ENCODE measurements around the gene GLRB.
"Not testable (repeated sequence)": the region's sequence is repeated elsewhere in the genome, so short reads cannot be mapped to it uniquely, and the experiment has no call there.

The GLRB gene

DNA sequence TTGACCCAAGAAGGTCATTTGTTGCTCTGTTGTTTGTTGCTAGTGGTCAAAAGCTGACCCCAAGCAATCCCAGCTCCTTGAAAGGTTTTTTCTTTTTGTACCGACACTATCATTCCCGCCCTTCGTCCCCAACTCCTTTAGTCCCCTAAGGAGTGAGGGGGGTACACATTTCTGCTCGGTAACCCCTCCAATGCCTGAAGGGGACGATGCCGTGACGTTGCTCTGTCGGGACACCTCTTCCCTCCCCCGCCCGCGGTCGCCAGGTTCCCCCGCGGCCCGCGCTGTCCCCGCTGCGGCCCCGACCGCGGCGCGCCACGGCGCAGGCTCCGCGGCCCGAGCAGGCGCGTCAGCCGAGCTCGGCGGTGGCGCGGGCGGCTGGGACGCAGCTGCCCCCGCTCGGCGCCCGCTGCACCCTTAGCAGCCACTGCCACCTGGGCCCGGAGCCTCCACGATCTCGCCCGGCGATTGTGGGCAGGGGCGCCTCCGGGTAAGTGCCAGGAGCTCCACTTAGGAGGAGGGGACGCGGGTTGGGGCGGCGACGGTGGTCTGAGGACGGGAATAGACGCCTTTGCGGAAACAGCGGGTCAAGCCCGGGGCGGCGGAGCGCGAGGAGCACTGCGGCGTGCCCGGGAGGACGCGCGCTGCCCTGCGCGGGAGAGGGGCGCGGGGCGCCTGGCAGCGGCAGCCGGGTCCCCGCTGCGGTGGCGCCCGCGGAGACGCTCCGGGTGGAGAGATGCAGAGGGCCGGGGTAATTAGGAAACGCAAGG, at the start of gene GLRB:
TSS of gene GLRB (plus strand) at position 340 of the 767 bp plus-strand sequence. CDS start 1,875 bp downstream, outside the sequence.
- DNase-seq: no peak

DNA sequence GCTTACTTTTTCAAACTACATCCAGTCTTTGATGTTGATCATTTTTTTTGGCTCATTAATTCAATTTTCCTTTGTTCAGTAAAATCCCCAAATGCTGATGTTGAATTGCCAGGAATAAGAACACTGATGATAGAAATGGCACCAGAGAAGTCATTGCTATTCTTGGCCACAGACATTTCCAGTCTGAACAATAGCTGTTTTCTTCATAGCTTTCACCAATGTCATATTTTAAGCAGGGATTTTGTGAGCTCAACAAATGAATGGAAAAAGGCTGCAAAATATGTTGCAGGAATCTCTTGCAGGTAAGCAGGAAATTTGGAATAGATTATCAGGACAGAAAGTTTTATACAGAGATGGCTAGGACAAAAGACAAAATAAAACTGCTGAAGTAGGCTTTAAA, 40.5 kb upstream of the GLRB start:
- DNase-seq: no peak

GRCh38 chr4:157040405-157040804, 35.5 kb upstream of the GLRB start:
- no peak for DNase-seq

- no peak for DNase-seq
These were observed 32.8 kb upstream of the GLRB start for GRCh38 chr4:157043131-157043530.

DNA sequence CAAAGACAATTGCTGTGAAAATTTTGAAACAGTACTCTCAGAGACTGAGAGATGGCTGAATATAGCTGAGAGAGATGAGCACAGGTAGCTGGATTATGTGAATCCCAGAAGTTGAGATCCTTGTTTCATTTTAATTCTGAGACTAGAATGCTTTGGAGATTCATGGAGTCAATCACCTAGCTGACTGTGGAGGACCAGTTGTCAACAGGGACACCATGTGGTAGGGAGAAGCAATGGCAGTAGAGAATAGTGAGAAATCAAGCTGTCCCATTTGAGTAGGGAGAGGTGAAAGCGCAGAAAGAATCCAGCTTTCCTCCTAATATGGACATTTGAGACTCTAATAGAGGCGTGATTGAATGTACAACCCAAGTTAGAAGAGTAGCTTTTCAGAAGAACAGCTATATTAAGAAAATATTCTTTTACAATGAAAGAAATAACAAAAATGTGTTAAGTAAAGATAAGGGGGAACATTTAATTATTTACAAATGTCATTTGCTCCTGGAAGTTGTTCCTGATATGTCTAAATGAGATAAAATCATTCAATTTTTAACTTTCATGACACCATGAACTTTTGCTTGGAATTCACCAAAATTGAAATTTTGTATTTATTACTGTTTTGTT, 30.3 kb upstream of the GLRB start:
- DNase-seq: no peak

- no peak for DNase-seq
These were observed 27.7 kb upstream of the GLRB start for GRCh38 chr4:157048248-157048647.

- no peak for DNase-seq
These were observed 25.4 kb upstream of the GLRB start for GRCh38 chr4:157050561-157050960.

GRCh38 chr4:157052429-157053040, 23.4 kb upstream of the GLRB start:
- DNase-seq: no peak

DNA sequence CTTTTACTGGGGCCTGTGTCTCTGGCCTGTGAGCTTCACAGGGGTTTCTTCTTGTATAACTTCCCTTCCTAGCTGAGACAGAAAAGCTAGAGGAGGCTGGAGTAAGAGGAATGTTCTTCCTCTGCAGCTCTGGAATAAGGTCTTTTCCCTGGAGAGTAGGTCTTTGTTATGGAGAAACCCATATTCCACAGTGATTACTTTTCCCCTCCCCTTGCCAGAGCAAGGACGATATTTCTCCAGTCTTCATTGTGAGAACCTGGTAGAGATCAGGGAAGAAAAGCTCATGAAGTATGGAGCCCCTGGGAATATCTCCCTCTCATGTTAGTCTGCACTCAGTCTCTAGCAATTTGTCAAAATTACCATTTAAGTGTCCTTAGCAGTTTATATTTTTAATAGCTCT, 18.7 kb upstream of the GLRB start:
- DNase-seq: no peak

GRCh38 chr4:157058899-157059298, 17.1 kb upstream of the GLRB start:
- not testable (repeated sequence) for DNase-seq

DNA sequence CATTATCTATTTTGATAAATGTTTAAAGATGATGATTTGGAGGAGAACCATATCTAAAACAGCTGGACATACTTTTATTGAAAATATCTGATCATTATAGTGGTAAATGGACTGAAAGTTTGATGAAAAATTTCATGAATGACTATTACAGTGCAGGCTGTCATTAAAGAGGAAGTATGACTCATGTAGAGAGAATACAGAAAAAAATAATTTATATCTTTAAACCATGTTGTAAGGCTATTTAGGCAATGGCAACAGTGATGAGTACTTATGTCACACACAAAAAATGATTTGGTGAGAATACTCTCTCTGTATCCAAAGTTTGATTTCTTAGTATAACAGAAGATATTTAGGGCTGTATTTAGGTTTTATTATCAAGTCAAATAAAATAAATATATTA, 3.9 kb upstream of the GLRB start:
- DNase-seq: no peak

DNA sequence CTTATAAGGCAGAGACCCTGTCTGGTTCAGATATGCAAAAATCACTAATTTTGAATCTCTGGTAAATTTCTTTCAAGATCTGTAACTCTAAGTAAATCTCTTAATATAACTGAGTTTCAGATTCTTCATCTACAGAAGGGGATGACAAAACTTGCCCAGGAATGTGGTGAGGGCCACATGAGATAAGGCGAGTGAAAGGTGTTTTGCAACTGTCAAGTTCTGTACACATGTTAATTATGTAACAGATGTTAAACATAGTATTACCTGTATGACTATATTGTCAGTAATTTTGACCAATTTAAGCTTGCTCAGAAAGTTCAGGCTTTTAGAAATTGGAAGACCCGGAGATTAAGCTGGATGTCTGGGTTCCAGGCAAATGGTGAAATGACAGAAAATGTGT, 549 bp upstream of the GLRB start:
- no peak for DNase-seq

DNA sequence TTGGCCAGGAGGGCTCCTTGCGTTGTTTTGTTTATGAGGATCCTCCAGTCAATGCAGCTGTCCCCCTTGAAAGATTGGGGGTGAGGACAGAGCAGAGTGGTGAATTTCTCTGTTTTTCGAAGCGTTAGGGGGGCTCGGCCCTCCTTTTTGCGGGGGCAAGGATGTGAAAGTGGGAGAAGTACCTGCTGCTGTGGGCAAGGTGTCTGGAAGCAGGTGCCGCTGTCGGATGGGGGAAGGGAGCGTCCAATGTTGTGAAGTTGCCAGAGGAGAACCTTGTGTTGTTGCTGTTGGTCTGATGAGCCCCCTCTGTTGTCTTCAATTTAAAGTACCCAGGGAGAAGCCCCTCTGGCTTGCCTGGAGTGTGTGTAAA, 613 bp downstream of the GLRB start:
- DNase-seq: no peak

- no peak for DNase-seq
These were observed 3.5 kb downstream of the GLRB start for GRCh38 chr4:157079441-157079840.

GRCh38 chr4:157080605-157081004, 4.7 kb downstream of the GLRB start:
- DNase-seq: no peak

GRCh38 chr4:157095716-157096115, 19.8 kb downstream of the GLRB start:
- no peak for DNase-seq

DNA sequence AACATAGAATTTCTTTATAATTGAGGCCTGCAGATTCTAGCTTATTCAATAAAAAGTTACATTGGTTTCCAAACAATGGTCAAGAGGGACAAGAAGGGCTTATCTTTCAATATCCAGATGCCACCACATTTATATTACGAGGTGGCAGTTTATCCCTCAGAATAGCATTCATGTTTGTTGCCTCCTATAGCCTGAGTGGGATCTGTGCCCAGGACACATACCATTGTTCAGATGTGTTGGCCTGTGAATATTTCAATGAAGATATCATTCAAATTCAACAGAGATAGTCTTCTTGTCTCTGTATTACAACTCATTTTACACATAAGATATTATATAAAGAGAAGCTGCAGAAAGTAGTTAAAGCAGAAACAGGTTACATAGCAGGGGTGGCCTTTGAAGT, 20.5 kb downstream of the GLRB start:
- no peak for DNase-seq

- no peak for DNase-seq
These were observed 23.6 kb downstream of the GLRB start for GRCh38 chr4:157099506-157099905.

DNA sequence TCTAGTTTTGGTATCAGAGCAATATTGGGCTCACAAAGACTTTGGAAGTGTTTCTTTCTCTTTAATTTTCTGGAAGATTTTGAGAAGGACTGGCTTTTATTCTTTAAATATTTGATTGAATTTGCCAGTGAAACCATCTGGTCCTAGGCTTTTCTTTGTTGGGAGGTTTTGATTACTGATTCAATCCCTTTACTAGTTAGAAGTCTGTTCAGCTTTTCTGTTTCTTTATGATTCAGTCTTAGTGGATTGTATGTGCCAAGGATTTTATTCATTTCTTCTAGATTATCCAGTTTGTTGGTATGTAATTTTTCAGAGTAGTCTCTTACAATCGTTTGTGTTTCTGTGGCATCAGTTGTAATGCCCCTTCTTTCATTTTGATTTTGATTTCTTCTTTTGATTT, 28.6 kb downstream of the GLRB start:
- no peak for DNase-seq

GRCh38 chr4:157114671-157115070, 38.7 kb downstream of the GLRB start:
- DNase-seq: no peak

GRCh38 chr4:157115613-157116335, 39.8 kb downstream of the GLRB start:
- DNase-seq: no peak

GRCh38 chr4:157121401-157121800, 45.5 kb downstream of the GLRB start:
- DNase-seq: no peak

- DNase-seq: no peak
These were observed 51.6 kb downstream of the GLRB start for GRCh38 chr4:157127571-157127970.

GRCh38 chr4:157128395-157128794, 52.4 kb downstream of the GLRB start:
- DNase-seq: no peak
